ENCODE data around the gene OR52I1.

The OR52I1 gene

GRCh38 chr11:4610258-4610935, 16.6 kb downstream of the OR52I1 start:
- in situ Hi-C loops (cut with MboI; ENCODE audit: low sequenced_read_pairs), result no loop called here

- in situ Hi-C loops (cut with MboI; ENCODE audit: low sequenced_read_pairs), result no loop called here
Measured at GRCh38 chr11:4611986-4612385, 18.1 kb downstream of the OR52I1 start.

- in situ Hi-C loops (cut with MboI; ENCODE audit: low sequenced_read_pairs), result no loop called here
Measured at GRCh38 chr11:4615856-4616444, 22.1 kb downstream of the OR52I1 start.

GRCh38 chr11:4619514-4619913, 25.7 kb downstream of the OR52I1 start:
- in situ Hi-C loops (cut with MboI; ENCODE audit: low sequenced_read_pairs), result no loop called here

GRCh38 chr11:4626207-4627099, 32.6 kb downstream of the OR52I1 start:
- in situ Hi-C loops (cut with MboI; ENCODE audit: low sequenced_read_pairs), result no loop called here

- in situ Hi-C loops (cut with MboI; ENCODE audit: low sequenced_read_pairs), result no loop called here
Measured at GRCh38 chr11:4636136-4636535, 42.3 kb downstream of the OR52I1 start.

GRCh38 chr11:4636962-4637661, 43.3 kb downstream of the OR52I1 start, which contains the start of gene OR51D1:
Gene OR51D1 (plus strand): TSS chr11:4637477. CDS start chr11:4639791, 2,314 bp downstream.
- in situ Hi-C loops (cut with MboI; ENCODE audit: low sequenced_read_pairs), result no loop called here

GRCh38 chr11:4637662-4638047, 43.8 kb downstream of the OR52I1 start:
- in situ Hi-C loops (cut with MboI; ENCODE audit: low sequenced_read_pairs), result no loop called here

- in situ Hi-C loops (cut with MboI; ENCODE audit: low sequenced_read_pairs), result no loop called here
Measured at GRCh38 chr11:4639931-4640330, 46.1 kb downstream of the OR52I1 start.

- in situ Hi-C loops (cut with MboI; ENCODE audit: low sequenced_read_pairs), result no loop called here
Measured at GRCh38 chr11:4641501-4641900, 47.7 kb downstream of the OR52I1 start.

GRCh38 chr11:4642043-4642442, 48.2 kb downstream of the OR52I1 start:
- in situ Hi-C loops (cut with MboI; ENCODE audit: low sequenced_read_pairs), result no loop called here

GRCh38 chr11:4643076-4643475, 49.2 kb downstream of the OR52I1 start:
- in situ Hi-C loops (cut with MboI; ENCODE audit: low sequenced_read_pairs), result no loop called here

GRCh38 chr11:4643682-4644081, 49.8 kb downstream of the OR52I1 start, which contains the start of gene OR51E1:
Gene OR51E1 (plus strand): TSS chr11:4643982. CDS start chr11:4652527, 8,545 bp downstream.
- in situ Hi-C loops (cut with MboI; ENCODE audit: low sequenced_read_pairs), result no loop called here

GRCh38 chr11:4644233-4644632, 50.4 kb downstream of the OR52I1 start:
- in situ Hi-C loops (cut with MboI; ENCODE audit: low sequenced_read_pairs), result no loop called here

All from HL-60/S4 treated with retinoic acid at 250 ng/mL for 4 days and 3 days (cell line).